Endodermal cell (in vitro differentiated cells): ENCODE results near the gene AEBP1. TPM values are rescaled to one million over a fixed set of nuclear protein-coding genes. Genes with fewer than 3 reads are reported as not detected.
A peak's percentile ranks its signal among the peaks of the same experiment; 100 is the strongest.

Experiments
- DNase-seq: peaks from one replicate; pipeline ENCODE4 v3.0.0-alpha.2; 2017
- H3K27ac ChIP-seq: 2 replicates; pipeline ENCODE4 v1.5.1; 2013; ENCODE audit warnings: mild to moderate bottlenecking, low read depth, low read length, moderate library complexity
- H3K27me3 ChIP-seq: 2 replicates; pipeline ENCODE4 v1.6.1; 2013; ENCODE audit warnings: mild to moderate bottlenecking, low read length, moderate library complexity; ENCODE audit not compliant: insufficient read depth, control insufficient read depth, poor library complexity, severe bottlenecking
- H3K36me3 ChIP-seq: 2 replicates; pipeline ENCODE4 v1.7.0; 2013; ENCODE audit warnings: mild to moderate bottlenecking, low read length, moderate library complexity; ENCODE audit not compliant: control insufficient read depth, insufficient read depth
- H3K4me1 ChIP-seq: one replicate; pipeline ENCODE4 v1.7.0; 2013; ENCODE audit warnings: low read length; ENCODE audit not compliant: control insufficient read depth, insufficient read depth
- H3K4me3 ChIP-seq: 2 replicates; pipeline ENCODE4 v1.5.1; 2013; ENCODE audit warnings: mild to moderate bottlenecking, low read length, moderate library complexity
- H3K9ac ChIP-seq: 2 replicates; pipeline ENCODE4 v1.6.1; 2013; ENCODE audit warnings: mild to moderate bottlenecking, low read length, moderate library complexity; ENCODE audit not compliant: poor library complexity, severe bottlenecking; ENCODE audit errors: extremely low read depth
- H3K9me3 ChIP-seq: 2 replicates; pipeline ENCODE4 v1.6.1; 2013; ENCODE audit warnings: mild to moderate bottlenecking, low read length, moderate library complexity; ENCODE audit not compliant: control insufficient read depth
- H3K27ac Mint-ChIP-seq: 2 replicates; pipeline ENCODE4 v1.8.0; 2020; ENCODE audit warnings: mixed read lengths
- H3K27me3 Mint-ChIP-seq: 2 replicates; pipeline ENCODE4 v1.8.0; 2021; ENCODE audit warnings: mild to moderate bottlenecking, mixed read lengths; ENCODE audit not compliant: insufficient read depth
- H3K36me3 Mint-ChIP-seq: 2 replicates; pipeline ENCODE4 v1.8.0; 2020; ENCODE audit warnings: low read depth, mixed read lengths
- H3K4me1 Mint-ChIP-seq: 2 replicates; pipeline ENCODE4 v1.8.0; 2020; ENCODE audit warnings: mixed read lengths
- H3K4me3 Mint-ChIP-seq: 2 replicates; pipeline ENCODE4 v1.8.0; 2020; ENCODE audit warnings: mild to moderate bottlenecking, moderate library complexity, mixed read lengths
- H3K9me3 Mint-ChIP-seq: 2 replicates; pipeline ENCODE4 v1.8.0; 2020; ENCODE audit warnings: mild to moderate bottlenecking, mixed read lengths
- WGBS, 2 experiments: methylation state at CpG; one replicate each; pipeline versions ENCODE4 v1.1.5 to v1.1.7; 2013; ENCODE audit warnings: missing lambda C conversion rate in 2 of 2, mixed read lengths in 1 of 2; ENCODE audit not compliant: insufficient coverage in 1 of 2, insufficient read length in 1 of 2; 5-methylcytosine and 5-hydroxymethylcytosine counted together
- total RNA-seq, 2 donors: library from RNA; stranded (reverse); fragmentation: NEBNext Ultra II Directional in 1 of 2; extraction: Animal tissue kit (Norgen Biotek cat#: 25700) in 1 of 2; gene quantifications; 2 replicates in 1 of 2; 3 replicates in 1 of 2; pipeline ENCODE4 v1.2.1, GENCODE V29; 2021
- TF ChIP-seq, protein P1 (sequence below): fragments of 200-600 bp; sonication (generic); conservative IDR thresholded peaks from 2 replicates; pipeline ENCODE4 v1.5.0; 2021; ENCODE audit warnings: antibody characterized with exemption, mild to moderate bottlenecking

The AEBP1 gene
- total RNA-seq, 2 donors from 2014 or later: 55.2 to 65.8 TPM

- Histone ChIP-seq H3K27me3 (peaks cover 10% of the 10 kb centered on the region), H3K9me3 (no peaks in the 10 kb centered on the region), H3K27ac (no peak overlapping the region), H3K4me1 (peaks cover 10% of the 10 kb centered on the region), H3K9ac (no peak overlapping the region), H3K4me3 (no peak overlapping the region), H3K36me3 (peaks cover 9% of the 10 kb centered on the region)
- 87 to 90% methylated on average over 4 to 7 of the region's 7 CpGs for WGBS, 2 experiments
- Mint-ChIP-seq H3K36me3 (peaks cover 8% of the 10 kb centered on the region), H3K4me3 (no peak overlapping the region), H3K9me3 (no peaks in the 10 kb centered on the region), H3K27me3 (peaks cover 23% of the 10 kb centered on the region), H3K4me1 (peaks cover 3% of the 10 kb centered on the region), H3K27ac (no peak overlapping the region)
- TF ChIP-seq, protein P1, sequence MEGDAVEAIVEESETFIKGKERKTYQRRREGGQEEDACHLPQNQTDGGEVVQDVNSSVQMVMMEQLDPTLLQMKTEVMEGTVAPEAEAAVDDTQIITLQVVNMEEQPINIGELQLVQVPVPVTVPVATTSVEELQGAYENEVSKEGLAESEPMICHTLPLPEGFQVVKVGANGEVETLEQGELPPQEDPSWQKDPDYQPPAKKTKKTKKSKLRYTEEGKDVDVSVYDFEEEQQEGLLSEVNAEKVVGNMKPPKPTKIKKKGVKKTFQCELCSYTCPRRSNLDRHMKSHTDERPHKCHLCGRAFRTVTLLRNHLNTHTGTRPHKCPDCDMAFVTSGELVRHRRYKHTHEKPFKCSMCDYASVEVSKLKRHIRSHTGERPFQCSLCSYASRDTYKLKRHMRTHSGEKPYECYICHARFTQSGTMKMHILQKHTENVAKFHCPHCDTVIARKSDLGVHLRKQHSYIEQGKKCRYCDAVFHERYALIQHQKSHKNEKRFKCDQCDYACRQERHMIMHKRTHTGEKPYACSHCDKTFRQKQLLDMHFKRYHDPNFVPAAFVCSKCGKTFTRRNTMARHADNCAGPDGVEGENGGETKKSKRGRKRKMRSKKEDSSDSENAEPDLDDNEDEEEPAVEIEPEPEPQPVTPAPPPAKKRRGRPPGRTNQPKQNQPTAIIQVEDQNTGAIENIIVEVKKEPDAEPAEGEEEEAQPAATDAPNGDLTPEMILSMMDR: no peak
- DNase-seq: no peak
Measured at GRCh38 chr7:44068054-44068453, 36.1 kb upstream of the AEBP1 start.

DNA sequence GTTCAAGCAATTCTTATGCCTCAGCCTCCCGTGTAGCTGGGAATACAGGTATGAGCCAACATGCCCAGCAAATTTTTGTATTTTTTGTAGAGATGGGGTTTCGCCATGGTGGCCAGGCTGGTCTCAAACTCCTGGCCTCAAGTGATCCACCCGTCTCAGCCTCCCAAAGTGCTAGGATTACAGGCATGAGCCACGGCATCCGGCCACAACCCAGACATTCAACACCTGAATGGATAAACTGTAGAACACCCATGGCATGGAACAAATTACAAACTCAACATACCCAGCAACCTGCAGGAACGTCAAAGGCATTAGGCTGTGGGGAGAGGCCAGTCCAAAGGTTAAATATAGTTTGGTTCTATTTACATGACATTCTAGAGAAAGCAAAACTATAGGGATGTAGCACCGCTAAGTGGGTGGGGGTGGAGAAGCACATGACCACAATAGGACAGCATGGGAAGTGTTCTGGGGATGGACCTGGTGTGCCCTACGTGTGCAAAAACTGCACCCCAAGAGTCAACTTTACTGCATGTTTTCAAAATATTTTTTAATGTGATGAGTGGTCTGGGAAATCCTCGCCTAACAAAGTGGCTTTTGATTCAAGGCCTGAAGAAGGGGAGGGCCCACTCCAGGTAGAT lies 32.3 kb upstream of the AEBP1 start:
- peaks cover 10% of the 10 kb centered on the region for H3K27me3 ChIP-seq
- 89 to 92% methylated on average over 4 to 9 of the region's 9 CpGs for WGBS, 2 experiments
- H3K9me3 ChIP-seq: no peaks in the 10 kb centered on the region
- Mint-ChIP-seq H3K9me3 (no peaks in the 10 kb centered on the region), H3K4me1 (no peaks in the 10 kb centered on the region), H3K27ac (no peak overlapping the region), H3K4me3 (no peak overlapping the region), H3K36me3 (peaks cover 24% of the 10 kb centered on the region), H3K27me3 (peaks cover 20% of the 10 kb centered on the region)
- H3K4me3 ChIP-seq: no peak overlapping the region
- no peak overlapping the region for H3K9ac ChIP-seq
- DNase-seq: no peak
- H3K36me3 ChIP-seq: peaks cover 13% of the 10 kb centered on the region
- no peak overlapping the region for H3K27ac ChIP-seq
- H3K4me1 ChIP-seq: no peaks in the 10 kb centered on the region
- TF ChIP-seq, protein P1: no peak

GRCh38 chr7:44072364-44073231 lies 31.5 kb upstream of the AEBP1 start:
- DNase-seq: peak; percentile 92
- H3K4me1 Mint-ChIP-seq: no peaks in the 10 kb centered on the region
- H3K4me3 Mint-ChIP-seq: no peak overlapping the region

More at GRCh38 chr7:44072364-44073231, 31.5 kb upstream of the AEBP1 start:
- peaks cover 10% of the 10 kb centered on the region for H3K27me3 ChIP-seq
- no peaks in the 10 kb centered on the region for H3K9me3 Mint-ChIP-seq
- no peak overlapping the region for H3K27ac ChIP-seq
- peak overlapping the region; percentile 46 for H3K27ac Mint-ChIP-seq
- no peaks in the 10 kb centered on the region for H3K4me1 ChIP-seq
- H3K4me3 ChIP-seq: no peak overlapping the region
- H3K9ac ChIP-seq: no peak overlapping the region
- H3K27me3 Mint-ChIP-seq: peaks cover 14% of the 10 kb centered on the region
- H3K36me3 ChIP-seq: peaks cover 14% of the 10 kb centered on the region
- H3K9me3 ChIP-seq: no peaks in the 10 kb centered on the region
- H3K36me3 Mint-ChIP-seq: peaks cover 31% of the 10 kb centered on the region
- TF ChIP-seq, protein P1: peak; percentile 82
- WGBS, 2 experiments: 74 to 78% methylated on average over 10 to 12 of the region's 12 CpGs
